KMS-11 (cell line): ENCODE results near the gene GINS3.

Source experiments
- H2AFZ ChIP-seq: fragments of 200-600 bp; sonication (generic); 2 replicates; pipeline ENCODE4 v1.6.1; 2016; ENCODE audit warnings: antibody characterized with exemption, mixed run types, low read depth
- H3K27ac ChIP-seq: fragments of 200-600 bp; sonication (generic); 2 replicates; pipeline ENCODE4 v1.6.1; 2016; ENCODE audit warnings: mild to moderate bottlenecking, mixed run types
- H3K27me3 ChIP-seq: fragments of 200-600 bp; sonication (generic); 2 replicates; pipeline ENCODE4 v1.6.1; 2017; ENCODE audit warnings: mild to moderate bottlenecking, low read depth, mixed run types, moderate library complexity; ENCODE audit not compliant: insufficient read depth
- H3K36me3 ChIP-seq: fragments of 200-600 bp; sonication (generic); 2 replicates; pipeline ENCODE4 v1.6.1; 2017; ENCODE audit warnings: mild to moderate bottlenecking, mixed run types; ENCODE audit not compliant: insufficient read depth
- H3K4me1 ChIP-seq: fragments of 200-600 bp; sonication (generic); 2 replicates; pipeline ENCODE4 v1.6.1; 2016; ENCODE audit warnings: mild to moderate bottlenecking, low read depth, mixed run types; ENCODE audit not compliant: poor library complexity, severe bottlenecking
- H3K4me2 ChIP-seq: fragments of 200-600 bp; sonication (generic); 2 replicates; pipeline ENCODE4 v1.7.0; 2016; ENCODE audit warnings: mild to moderate bottlenecking, mixed run types
- H3K4me3 ChIP-seq: fragments of 200-600 bp; sonication (generic); IDR thresholded peaks from 2 replicates; pipeline ENCODE4 v1.6.1; 2017; ENCODE audit warnings: low read depth, low read length, mixed read lengths; ENCODE audit not compliant: insufficient read depth
- H3K79me2 ChIP-seq: fragments of 200-600 bp; sonication (generic); 2 replicates; pipeline ENCODE4 v1.6.1; 2016; ENCODE audit warnings: low read depth, mixed run types; ENCODE audit not compliant: insufficient read depth
- H3K9ac ChIP-seq: fragments of 200-600 bp; sonication (generic); 2 replicates; pipeline ENCODE4 v1.6.1; 2016; ENCODE audit warnings: mild to moderate bottlenecking, mixed run types
- H4K20me1 ChIP-seq: fragments of 200-600 bp; sonication (generic); 2 replicates; pipeline ENCODE4 v1.6.1; 2016; ENCODE audit warnings: mild to moderate bottlenecking, mixed run types; ENCODE audit not compliant: insufficient read depth
- TF ChIP-seq, protein P1 (sequence below): fragments of 200-600 bp; sonication (generic); conservative IDR thresholded peaks from 2 replicates; pipeline ENCODE4 v1.6.1; 2017; ENCODE audit warnings: low read depth, mild to moderate bottlenecking, antibody characterized with exemption, low read length, moderate library complexity, mixed read lengths

Gene GINS3

DNA sequence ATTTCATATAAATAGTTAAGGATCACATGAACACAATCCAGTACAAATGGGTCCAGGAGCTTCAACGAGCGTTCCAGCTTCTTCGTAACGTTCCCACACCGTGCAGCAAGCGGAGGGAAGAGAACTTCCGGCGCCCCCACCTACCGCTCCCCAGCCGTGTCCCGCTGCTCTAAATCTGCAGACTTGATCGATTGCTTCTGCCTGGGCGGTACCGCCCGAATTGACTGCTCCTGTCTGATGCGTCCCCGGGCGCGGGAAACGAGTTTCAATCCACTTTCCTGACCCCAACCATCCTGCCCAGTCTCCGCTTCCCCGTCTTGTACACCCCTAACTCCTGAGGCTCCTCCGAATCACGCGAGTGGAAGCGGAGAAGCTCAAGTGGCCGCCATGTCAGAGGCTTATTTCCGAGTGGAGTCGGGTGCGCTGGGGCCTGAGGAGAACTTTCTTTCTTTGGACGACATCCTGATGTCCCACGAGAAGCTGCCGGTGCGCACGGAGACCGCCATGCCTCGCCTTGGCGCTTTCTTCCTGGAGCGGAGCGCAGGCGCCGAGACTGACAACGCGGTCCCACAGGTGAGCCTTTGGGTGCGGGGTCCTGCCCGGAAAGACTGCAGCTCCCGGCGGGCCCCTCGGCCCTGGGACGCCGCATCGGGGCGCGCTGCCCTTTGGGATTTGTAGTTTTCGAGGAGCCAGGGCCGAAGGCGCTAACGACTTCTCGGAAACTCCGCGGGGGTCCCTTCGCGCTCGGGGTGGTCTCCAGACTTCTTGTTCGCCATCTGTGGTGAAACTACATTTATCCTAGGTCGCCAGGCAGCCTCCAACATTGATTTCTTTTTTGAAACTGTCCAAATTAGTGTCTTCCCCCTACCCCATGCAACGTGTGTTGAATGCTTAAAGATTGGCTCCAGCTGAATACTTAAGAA is at the start of gene GINS3:
TSS of gene GINS3 (plus strand) at position 257 of the 923 bp plus-strand sequence. CDS start at position 388, 131 bp downstream.
- Histone ChIP-seq H3K36me3 (no peaks in the 10 kb centered on the region), H3K9ac (peak within 1 kb of the TSS; percentile 88), H2AFZ (peak within 1 kb of the TSS; percentile 75), H3K4me2 (peak within 1 kb of the TSS; percentile 50), H3K79me2 (peaks cover 17% of the 10 kb centered on the region; the same call in 1 of the 2 replicates), H3K4me1 (peaks cover 6% of the 10 kb centered on the region), H4K20me1 (no peaks in the 10 kb centered on the region), H3K27me3 (no peaks in the 10 kb centered on the region), H3K4me3 (no peak within 1 kb of the TSS), H3K27ac (peak within 1 kb of the TSS; percentile 80)
- TF ChIP-seq, protein P1, sequence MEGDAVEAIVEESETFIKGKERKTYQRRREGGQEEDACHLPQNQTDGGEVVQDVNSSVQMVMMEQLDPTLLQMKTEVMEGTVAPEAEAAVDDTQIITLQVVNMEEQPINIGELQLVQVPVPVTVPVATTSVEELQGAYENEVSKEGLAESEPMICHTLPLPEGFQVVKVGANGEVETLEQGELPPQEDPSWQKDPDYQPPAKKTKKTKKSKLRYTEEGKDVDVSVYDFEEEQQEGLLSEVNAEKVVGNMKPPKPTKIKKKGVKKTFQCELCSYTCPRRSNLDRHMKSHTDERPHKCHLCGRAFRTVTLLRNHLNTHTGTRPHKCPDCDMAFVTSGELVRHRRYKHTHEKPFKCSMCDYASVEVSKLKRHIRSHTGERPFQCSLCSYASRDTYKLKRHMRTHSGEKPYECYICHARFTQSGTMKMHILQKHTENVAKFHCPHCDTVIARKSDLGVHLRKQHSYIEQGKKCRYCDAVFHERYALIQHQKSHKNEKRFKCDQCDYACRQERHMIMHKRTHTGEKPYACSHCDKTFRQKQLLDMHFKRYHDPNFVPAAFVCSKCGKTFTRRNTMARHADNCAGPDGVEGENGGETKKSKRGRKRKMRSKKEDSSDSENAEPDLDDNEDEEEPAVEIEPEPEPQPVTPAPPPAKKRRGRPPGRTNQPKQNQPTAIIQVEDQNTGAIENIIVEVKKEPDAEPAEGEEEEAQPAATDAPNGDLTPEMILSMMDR = no peak

DNA sequence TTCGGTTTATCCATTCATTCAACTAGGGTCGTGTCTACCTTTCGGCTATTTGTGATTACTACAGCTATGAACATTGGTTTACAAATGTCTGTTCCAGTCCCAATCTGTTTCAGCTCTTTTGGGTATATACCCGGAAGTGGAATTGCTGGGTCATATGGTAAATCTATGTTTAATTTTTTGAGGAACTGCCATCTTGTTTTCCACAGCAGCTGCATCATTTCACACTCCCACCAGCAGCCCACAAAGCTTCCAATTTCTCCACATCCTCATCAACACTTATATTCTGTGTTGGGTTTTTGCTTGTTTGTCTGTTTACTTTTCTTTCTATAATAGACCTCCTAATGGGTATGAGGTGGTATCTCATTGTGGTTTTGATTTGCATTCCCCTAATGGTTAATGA is 48.7 kb upstream of the GINS3 start:
- Histone ChIP-seq H2AFZ (no peak overlapping the region), H3K27me3 (no peaks in the 10 kb centered on the region), H3K79me2 (no peaks in the 10 kb centered on the region), H3K36me3 (no peaks in the 10 kb centered on the region), H3K4me2 (peak overlapping the region; percentile 9; the same call in 1 of the 2 replicates), H4K20me1 (no peaks in the 10 kb centered on the region), H3K27ac (no peak overlapping the region), H3K9ac (no peak overlapping the region), H3K4me3 (no peak overlapping the region), H3K4me1 (peaks cover 44% of the 10 kb centered on the region)
- TF ChIP-seq, protein P1 = no peak

DNA sequence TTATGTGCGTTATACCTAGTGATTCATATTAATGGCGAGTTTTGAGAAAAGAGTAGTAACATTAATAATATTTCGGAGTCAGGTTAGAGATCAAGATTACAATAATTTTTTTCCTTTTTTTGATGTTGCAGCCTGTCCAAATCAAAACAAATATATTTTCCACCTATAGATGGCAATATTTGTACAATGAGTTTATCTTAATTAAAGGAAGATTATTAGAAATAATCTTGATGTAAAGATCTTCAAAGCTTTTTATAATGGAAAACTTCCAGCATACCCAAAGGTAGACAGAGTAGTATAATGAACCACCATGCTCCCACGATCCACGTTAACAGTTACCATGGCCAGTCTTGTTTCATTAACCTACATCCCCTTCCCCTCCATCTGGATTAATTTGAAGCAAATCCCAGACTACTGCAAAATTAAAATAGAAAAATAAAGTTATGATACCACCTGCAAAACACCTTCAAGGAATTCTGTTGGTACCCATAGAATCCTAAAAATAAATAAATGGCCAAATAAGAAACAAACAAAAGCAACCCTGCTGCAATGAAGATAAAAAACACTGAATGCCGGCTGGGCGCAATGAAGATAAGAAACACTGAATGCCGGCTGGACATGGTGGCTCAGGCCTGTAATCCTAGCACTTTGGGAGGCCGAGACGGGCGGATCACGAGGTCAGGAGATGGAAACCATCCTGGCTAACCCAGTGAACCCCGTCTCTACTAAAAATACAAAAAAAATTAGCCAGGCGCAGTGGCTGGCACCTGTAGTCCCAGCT is 46.5 kb upstream of the GINS3 start:
- Histone ChIP-seq H4K20me1 (no peaks in the 10 kb centered on the region), H3K36me3 (no peaks in the 10 kb centered on the region), H3K9ac (no peak overlapping the region), H3K27me3 (no peaks in the 10 kb centered on the region), H3K4me2 (no peak overlapping the region), H2AFZ (no peak overlapping the region), H3K4me3 (no peak overlapping the region), H3K79me2 (no peaks in the 10 kb centered on the region), H3K4me1 (peaks cover 24% of the 10 kb centered on the region), H3K27ac (no peak overlapping the region)
- TF ChIP-seq, protein P1 = peak; percentile 43; the same call in 1 of the 2 replicates

DNA sequence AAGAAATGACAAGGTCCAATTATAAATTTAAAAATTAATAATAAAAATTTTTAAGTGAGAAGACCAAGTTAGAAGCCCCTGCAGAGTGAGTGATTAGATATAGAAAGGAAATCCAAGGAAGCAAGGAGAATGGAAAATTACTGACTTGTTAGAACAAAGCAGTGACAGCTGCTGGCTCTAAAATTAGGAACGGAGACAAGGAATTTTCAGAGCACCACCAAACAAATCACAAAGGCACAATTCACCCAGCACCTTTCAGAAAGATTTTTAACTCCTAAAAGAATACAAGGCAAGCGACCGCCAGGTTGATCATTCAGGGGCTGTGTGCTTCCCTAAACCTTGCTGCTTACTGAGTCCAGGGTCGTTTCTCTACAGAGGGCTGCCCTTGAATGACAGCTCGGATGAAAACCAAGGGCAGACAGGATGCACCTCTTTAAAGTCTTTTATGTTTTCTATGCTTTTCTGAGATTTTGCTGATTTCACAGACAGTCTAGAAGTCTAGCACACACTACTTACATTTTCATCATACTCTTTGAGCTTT is 45.4 kb upstream of the GINS3 start:
- Histone ChIP-seq H3K4me3 (no peak overlapping the region), H3K79me2 (no peaks in the 10 kb centered on the region), H3K36me3 (no peaks in the 10 kb centered on the region), H3K9ac (no peak overlapping the region), H2AFZ (no peak overlapping the region), H3K4me2 (no peak overlapping the region), H3K27me3 (no peaks in the 10 kb centered on the region), H4K20me1 (no peaks in the 10 kb centered on the region), H3K27ac (no peak overlapping the region), H3K4me1 (peaks cover 24% of the 10 kb centered on the region)
- TF ChIP-seq, protein P1 = no peak
